Mammary epithelial cell (primary cell): ENCODE data around the gene ERGIC1.

ENCODE experiments used
- CTCF ChIP-seq, 2 donors: IDR thresholded peaks in 1 of 2; conservative IDR thresholded peaks in 1 of 2; 2 replicates each; pipeline ENCODE4 v1.5.1; 2011 to 2012; ENCODE audit warnings: inconsistent platforms in 2 of 2, low read length in 2 of 2, mild to moderate bottlenecking in 2 of 2, control low read depth in 1 of 2, low read depth in 1 of 2; ENCODE audit not compliant: insufficient read depth in 1 of 2; ENCODE audit errors: extremely low read depth in 1 of 2
- EZH2 ChIP-seq: IDR thresholded peaks from 2 replicates; pipeline ENCODE4 v1.6.1; 2012; ENCODE audit warnings: low read length, inconsistent platforms, borderline replicate concordance

- TF ChIP-seq CTCF (conservative IDR thresholded peaks at IDR 0.05 in 1 of 2, IDR thresholded peaks at IDR 0.05 in 1 of 2; ENCODE audit: extremely low read depth in 1 of 2, insufficient read depth in 1 of 2, low read depth in 1 of 2, low read length in 2 of 2) (no peak), EZH2 (no peak)
These were observed 601 bp downstream of the ERGIC1 start for GRCh38 chr5:172834415-172835289.
